Psoas muscle (tissue), 8 donors: ENCODE measurements around the gene CCR5. TPM values are rescaled to one million over a fixed set of nuclear protein-coding genes. Genes with fewer than 3 reads are reported as not detected.
"Not testable (repeated sequence)": the region's sequence is repeated elsewhere in the genome, so short reads cannot be mapped to it uniquely, and the experiment has no call there.

Experiments
- ATAC-seq, 4 donors: fragments of 200-7000 bp; cut with Tn5 transposase; one replicate each; pipeline ENCODE4 v1.9.1; 2020; ENCODE audit warnings: moderate library complexity in 3 of 4, mild to moderate bottlenecking in 2 of 4
- DNase-seq, 2 donors: peaks; one replicate each; pipeline ENCODE4 v3.0.0-alpha.2; 2020
- H3K27ac ChIP-seq: fragments of 200-600 bp; one replicate; pipeline ENCODE4 v1.8.0; 2022
- H3K27me3 ChIP-seq, 3 donors: fragments of 200-600 bp in 1 of 3; one replicate each; pipeline versions ENCODE4 v1.6.1 to v1.8.0; 2013 to 2022; ENCODE audit warnings: low read length in 2 of 3, mild to moderate bottlenecking in 2 of 3, moderate library complexity in 1 of 3; ENCODE audit not compliant: insufficient read depth in 3 of 3
- H3K36me3 ChIP-seq, 2 donors: fragments of 200-600 bp in 1 of 2; one replicate each; pipeline versions ENCODE4 v1.6.1 to v1.8.0; 2013 to 2022; ENCODE audit warnings: low read depth in 1 of 2, mild to moderate bottlenecking in 1 of 2, moderate library complexity in 1 of 2; ENCODE audit not compliant: insufficient read depth in 1 of 2
- H3K4me1 ChIP-seq: fragments of 200-600 bp; one replicate; pipeline ENCODE4 v1.8.0; 2022
- H3K4me3 ChIP-seq: fragments of 200-600 bp; one replicate; pipeline ENCODE4 v1.8.0; 2022; ENCODE audit warnings: mild to moderate bottlenecking
- H3K9me3 ChIP-seq: fragments of 200-600 bp; one replicate; pipeline ENCODE4 v1.8.0; 2022
- WGBS, 3 donors: extraction: QIAGEN DNeasy Blood & Tissue Kit; methylation state at CpG; one replicate each; pipeline versions ENCODE4 v1.1.6 to v1.1.7; 2013; 5-methylcytosine and 5-hydroxymethylcytosine counted together
- intact Hi-C, 2 donors: fragments of 100-400 bp; cut with DNase I; formaldehyde crosslinking; loops; one replicate each; pipeline versions ENCODE4 v1.11.0 to v1.14.2; 2022
- polyA plus RNA-seq, 3 donors: library from polyadenylated mRNA; stranded (reverse); fragments of 200-250 nt; gene quantifications; one replicate each; pipeline ENCODE4 v1.2.3, GENCODE V29; 2013
- total RNA-seq, 4 donors: library from RNA; stranded (reverse); fragmentation: NEBNext Ultra II Directional in 2 of 4; extraction: Animal tissue kit (Norgen Biotek cat#: 25700) in 2 of 4; gene quantifications; one replicate each; pipeline versions ENCODE4 v1.2.1 to v1.2.4, GENCODE V29; 2021 to 2023
- TF ChIP-seq, protein P1 (sequence below): fragments of 200-600 bp; IDR thresholded peaks from one replicate; pipeline ENCODE4 v1.8.0; 2022; ENCODE audit warnings: antibody characterized with exemption
- donor health status: healthy with polysubstance abuse.
- donor health status: DM: no; HTN: no; CAD: no; lungs with moderate emphysema.
- donor health status: Bipolar disorder and iron deficiency.
- donor health status: healthy.
- donor health status: DM: yes; HTN: yes; CAD: no.
- donor health status: DM: no; HTN: no; CAD: no.
- donor health status: DM: no; HTN: no; CAD: no.
- donor health status: DM: yes; HTN: yes; CAD: no.

Gene CCR5
- total and polyA plus RNA-seq, 7 donors, result 0.08 to 1.1 (median 0.21) TPM

GRCh38 chr3:46383951-46384330 lies 13.2 kb downstream of the CCR5 start:
- DNase-seq (no peak), ATAC-seq (no peak)
- WGBS, 3 donors, result 79 to 82% (median 81%) methylated on average over 5 of the region's 5 CpGs
- TF ChIP-seq, protein P1, sequence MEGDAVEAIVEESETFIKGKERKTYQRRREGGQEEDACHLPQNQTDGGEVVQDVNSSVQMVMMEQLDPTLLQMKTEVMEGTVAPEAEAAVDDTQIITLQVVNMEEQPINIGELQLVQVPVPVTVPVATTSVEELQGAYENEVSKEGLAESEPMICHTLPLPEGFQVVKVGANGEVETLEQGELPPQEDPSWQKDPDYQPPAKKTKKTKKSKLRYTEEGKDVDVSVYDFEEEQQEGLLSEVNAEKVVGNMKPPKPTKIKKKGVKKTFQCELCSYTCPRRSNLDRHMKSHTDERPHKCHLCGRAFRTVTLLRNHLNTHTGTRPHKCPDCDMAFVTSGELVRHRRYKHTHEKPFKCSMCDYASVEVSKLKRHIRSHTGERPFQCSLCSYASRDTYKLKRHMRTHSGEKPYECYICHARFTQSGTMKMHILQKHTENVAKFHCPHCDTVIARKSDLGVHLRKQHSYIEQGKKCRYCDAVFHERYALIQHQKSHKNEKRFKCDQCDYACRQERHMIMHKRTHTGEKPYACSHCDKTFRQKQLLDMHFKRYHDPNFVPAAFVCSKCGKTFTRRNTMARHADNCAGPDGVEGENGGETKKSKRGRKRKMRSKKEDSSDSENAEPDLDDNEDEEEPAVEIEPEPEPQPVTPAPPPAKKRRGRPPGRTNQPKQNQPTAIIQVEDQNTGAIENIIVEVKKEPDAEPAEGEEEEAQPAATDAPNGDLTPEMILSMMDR, result no peak
- no peak overlapping the region for H3K27ac ChIP-seq
- H3K36me3 ChIP-seq, result no peaks in the 10 kb centered on the region
- H3K9me3 ChIP-seq, result no peaks in the 10 kb centered on the region
- H3K4me1 ChIP-seq, result peaks cover 20% of the 10 kb centered on the region
- intact Hi-C loops, result no loop called here
- H3K4me3 ChIP-seq, result no peak overlapping the region
- no peaks in the 10 kb centered on the region for H3K27me3 ChIP-seq

DNA sequence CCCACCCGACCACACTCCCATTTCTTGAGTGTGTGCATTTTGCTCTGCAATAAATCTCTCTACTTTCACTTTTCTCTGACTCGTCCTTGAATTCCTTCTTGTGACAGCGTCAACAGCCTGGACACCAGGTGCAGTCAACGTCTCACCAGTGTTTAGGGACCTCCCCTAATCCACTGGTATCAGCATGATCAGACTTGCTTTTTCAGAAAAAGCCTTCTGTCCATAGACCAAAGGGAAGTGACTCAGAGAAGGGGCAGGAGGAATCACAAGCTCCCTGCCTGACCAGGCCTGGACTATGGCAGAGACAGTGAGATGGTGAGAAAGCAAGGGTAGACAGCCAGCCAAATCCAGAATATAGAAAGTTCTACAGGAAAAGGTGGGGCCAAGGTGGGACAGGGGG lies 15.5 kb downstream of the CCR5 start:
- no peak overlapping the region for H3K4me3 ChIP-seq
- DNase-seq (no peak), ATAC-seq (peak in 1 of 4 donors; percentile 51)
- peaks cover 5% of the 10 kb centered on the region for H3K4me1 ChIP-seq
- H3K27ac ChIP-seq, result no peak overlapping the region
- no peaks in the 10 kb centered on the region for H3K9me3 ChIP-seq
- no peaks in the 10 kb centered on the region for H3K27me3 ChIP-seq
- TF ChIP-seq, protein P1, result no peak
- 42 to 59% (median 52%) methylated on average over 4 of the region's 4 CpGs for WGBS, 3 donors
- intact Hi-C loops, result no loop called here
- H3K36me3 ChIP-seq, result no peaks in the 10 kb centered on the region

- H3K4me1 ChIP-seq, H3K4me3 ChIP-seq, H3K9me3 ChIP-seq, H3K36me3 ChIP-seq, DNase-seq, intact Hi-C loops, H3K27ac ChIP-seq, H3K27me3 ChIP-seq, ATAC-seq: not testable (repeated sequence)
- 95 to 96% (median 96%) methylated on average over 4 of the region's 4 CpGs for WGBS, 3 donors
These were observed 18.1 kb downstream of the CCR5 start for GRCh38 chr3:46388847-46389246.

DNA sequence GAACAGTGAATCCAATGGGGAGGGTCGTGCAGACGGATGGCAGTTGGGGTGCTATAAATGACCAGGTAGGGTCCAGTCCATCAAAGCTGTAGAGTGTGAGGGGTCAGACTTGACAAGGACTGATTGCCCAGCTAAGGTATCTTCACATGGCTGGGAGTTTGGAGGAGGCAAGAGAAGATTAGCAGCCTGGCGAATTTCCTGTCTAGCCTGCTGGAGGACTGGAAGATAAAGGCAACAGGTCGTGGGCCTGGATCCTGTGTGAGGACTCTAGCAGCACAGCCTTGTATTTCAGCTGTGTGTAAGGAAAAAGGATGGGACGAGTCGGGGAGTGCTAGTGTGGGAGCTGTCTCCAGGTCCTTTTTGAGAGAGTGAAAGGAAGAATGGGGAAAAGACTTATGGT lies 18.6 kb downstream of the CCR5 start:
- TF ChIP-seq, protein P1, result no peak
- Histone ChIP-seq H3K4me3 (no peak overlapping the region), H3K4me1 (no peaks in the 10 kb centered on the region), H3K36me3 (no peaks in the 10 kb centered on the region), H3K27me3 (no peaks in the 10 kb centered on the region), H3K9me3 (no peaks in the 10 kb centered on the region), H3K27ac (no peak overlapping the region)
- no peak for DNase-seq
- intact Hi-C loops, result no loop called here
- no peak for ATAC-seq
- WGBS, 3 donors, result 84 to 85% (median 84%) methylated on average over 6 of the region's 6 CpGs

DNA sequence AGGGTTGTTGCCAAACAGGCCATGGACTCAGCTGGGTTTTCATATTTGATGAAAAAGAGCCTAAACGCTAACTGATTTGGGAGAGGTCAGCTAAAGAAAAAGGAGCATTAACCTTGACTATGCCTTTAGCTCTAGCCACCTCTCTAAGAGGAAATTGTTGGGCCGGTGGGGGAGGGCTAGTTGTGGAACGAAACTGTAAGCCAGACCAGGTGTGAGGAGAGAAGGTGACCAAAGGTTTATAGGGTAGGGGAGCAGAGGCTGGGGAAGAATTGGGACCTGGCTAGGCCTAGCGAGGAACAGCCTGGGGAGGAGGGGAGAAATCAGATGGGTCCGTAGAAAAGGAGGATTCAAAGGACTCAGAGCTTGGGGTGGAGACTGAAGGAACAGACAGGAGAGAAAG lies 20.8 kb downstream of the CCR5 start:
- ATAC-seq, H3K27ac ChIP-seq, H3K27me3 ChIP-seq, DNase-seq, H3K9me3 ChIP-seq, H3K36me3 ChIP-seq, intact Hi-C loops, H3K4me1 ChIP-seq, H3K4me3 ChIP-seq: not testable (repeated sequence)
- 91 to 93% (median 93%) methylated on average over 5 of the region's 5 CpGs for WGBS, 3 donors

GRCh38 chr3:46393011-46393410 lies 22.3 kb downstream of the CCR5 start:
- intact Hi-C loops, result no loop called here
- H3K4me3 ChIP-seq, result no peak overlapping the region
- TF ChIP-seq, protein P1, result no peak
- DNase-seq (no peak), ATAC-seq (no peak)
- H3K9me3 ChIP-seq, result no peaks in the 10 kb centered on the region
- no peak overlapping the region for H3K27ac ChIP-seq
- whole genome bisulfite sequencing, 3 donors, result 84 to 86% (median 86%) methylated on average over 2 of the region's 2 CpGs
- no peaks in the 10 kb centered on the region for H3K36me3 ChIP-seq
- peaks cover 8% of the 10 kb centered on the region for H3K4me1 ChIP-seq
- H3K27me3 ChIP-seq, result no peaks in the 10 kb centered on the region
